ENCODE data around the gene DCX. TPM values are rescaled to one million over a fixed set of nuclear protein-coding genes. Genes with fewer than 3 reads are reported as not detected.

The DCX gene
- total RNA-seq, 1 experiment from 2014 or later: not detected

DNA sequence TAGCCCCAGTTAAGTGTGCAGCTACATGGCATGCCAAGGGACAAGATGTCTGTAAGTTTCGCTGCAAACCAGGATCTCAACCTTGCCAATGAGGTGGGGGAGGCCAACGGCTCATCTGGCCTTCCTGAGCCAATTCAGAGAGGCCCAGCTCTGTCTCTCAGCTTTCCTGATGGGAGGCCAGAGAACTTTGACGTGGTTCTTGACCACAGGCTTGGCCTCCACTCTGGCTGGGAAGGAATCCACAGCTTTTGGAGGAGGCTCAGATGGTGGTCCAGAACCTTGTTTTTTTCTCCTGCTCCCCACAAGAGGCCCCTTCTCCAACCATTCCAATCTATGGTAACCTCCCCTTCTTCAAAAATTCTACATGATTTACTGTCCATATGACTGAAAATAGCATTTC lies 151.5 kb downstream of the DCX start:
- no TSS peak for BruUV-seq (replicated peaks)
- TF ChIP-seq CTCF (conservative IDR thresholded peaks at IDR 0.05) (no peak), EZH2 (IDR thresholded peaks at IDR 0.05; ENCODE audit: low read depth) (no peak)

GRCh38 chrX:111259559-111259958 lies 152.4 kb downstream of the DCX start:
- BruUV-seq (replicated peaks): no TSS peak
- CTCF ChIA-PET: no interaction called here

More for the DNA sequence above, 151.5 kb downstream of the DCX start:
- Histone ChIP-seq H3K27ac (no peak overlapping the region), H3K27me3 (ENCODE audit: insufficient read depth, low read depth) (no peaks in the 10 kb centered on the region), H3K36me3 (ENCODE audit: low read depth) (no peaks in the 10 kb centered on the region), H3F3A (ENCODE audit: insufficient read depth, low read depth) (no peaks in the 10 kb centered on the region), H3K9me2 (ENCODE audit: insufficient read depth) (no peaks in the 10 kb centered on the region), H3K4me3 (no peak overlapping the region), H3K79me2 (ENCODE audit: low read depth) (no peaks in the 10 kb centered on the region), H4K20me1 (ENCODE audit: insufficient read depth) (no peaks in the 10 kb centered on the region), H3K9me3 (ENCODE audit: insufficient read depth, low read depth) (no peaks in the 10 kb centered on the region), H3K4me1 (replicated peaks; ENCODE audit: insufficient read depth) (no peaks in the 10 kb centered on the region), H2AFZ (no peak overlapping the region), H3K4me2 (no peak overlapping the region)
- POLR2A ChIA-PET (ENCODE audit: unreplicated experiment): no interaction called here
- intact Hi-C loops (cut with micrococcal nuclease; ENCODE audit: unreplicated experiment): no loop called here
- CTCF ChIA-PET: no interaction called here
- DNase-seq: no peak

DNA sequence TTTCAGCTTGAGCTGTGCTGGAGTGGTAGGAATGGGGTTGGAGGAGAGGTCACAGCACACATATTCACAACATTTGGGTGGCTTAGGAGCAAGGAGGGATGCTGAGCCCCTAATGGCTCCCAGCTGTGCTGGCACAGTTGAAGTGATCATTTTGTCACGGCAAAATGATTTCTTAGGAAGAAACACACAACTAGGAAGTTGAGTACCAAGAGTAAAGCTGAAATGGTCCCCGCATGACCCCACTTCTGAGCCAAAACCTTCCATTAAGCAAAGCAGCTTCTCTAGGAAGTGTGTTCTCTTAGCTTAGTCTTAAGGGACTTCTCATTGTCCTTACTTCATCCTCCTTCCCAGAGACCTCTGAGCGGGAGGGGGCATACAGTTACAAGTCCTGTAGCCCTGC lies 154.3 kb downstream of the DCX start:
- Histone ChIP-seq H3K4me3 (no peak overlapping the region), H3K27ac (no peak overlapping the region), H3F3A (ENCODE audit: insufficient read depth, low read depth) (no peaks in the 10 kb centered on the region), H3K27me3 (ENCODE audit: insufficient read depth, low read depth) (no peaks in the 10 kb centered on the region), H3K9me2 (ENCODE audit: insufficient read depth) (no peaks in the 10 kb centered on the region), H2AFZ (no peak overlapping the region), H3K36me3 (ENCODE audit: low read depth) (no peaks in the 10 kb centered on the region), H3K79me2 (ENCODE audit: low read depth) (no peaks in the 10 kb centered on the region), H4K20me1 (ENCODE audit: insufficient read depth) (no peaks in the 10 kb centered on the region), H3K4me1 (replicated peaks; ENCODE audit: insufficient read depth) (no peaks in the 10 kb centered on the region), H3K4me2 (no peak overlapping the region), H3K9me3 (ENCODE audit: insufficient read depth, low read depth) (no peaks in the 10 kb centered on the region)
- intact Hi-C loops (cut with micrococcal nuclease; ENCODE audit: unreplicated experiment): no loop called here
- TF ChIP-seq CTCF (conservative IDR thresholded peaks at IDR 0.05): no peak
- DNase-seq: no peak
- BruUV-seq (replicated peaks): no TSS peak
- CTCF ChIA-PET: no interaction called here
- POLR2A ChIA-PET (ENCODE audit: unreplicated experiment): no interaction called here

More at GRCh38 chrX:111259559-111259958, 152.4 kb downstream of the DCX start:
- Histone ChIP-seq H3K27ac (no peak overlapping the region), H3K9me2 (ENCODE audit: insufficient read depth) (no peaks in the 10 kb centered on the region), H3K4me2 (no peak overlapping the region), H3F3A (ENCODE audit: insufficient read depth, low read depth) (no peaks in the 10 kb centered on the region), H3K27me3 (ENCODE audit: insufficient read depth, low read depth) (no peaks in the 10 kb centered on the region), H3K36me3 (ENCODE audit: low read depth) (no peaks in the 10 kb centered on the region), H4K20me1 (ENCODE audit: insufficient read depth) (no peaks in the 10 kb centered on the region), H3K9me3 (ENCODE audit: insufficient read depth, low read depth) (no peaks in the 10 kb centered on the region), H2AFZ (no peak overlapping the region), H3K79me2 (ENCODE audit: low read depth) (no peaks in the 10 kb centered on the region), H3K4me1 (replicated peaks; ENCODE audit: insufficient read depth) (no peaks in the 10 kb centered on the region), H3K4me3 (no peak overlapping the region)
- POLR2A ChIA-PET (ENCODE audit: unreplicated experiment): no interaction called here
- intact Hi-C loops (cut with micrococcal nuclease; ENCODE audit: unreplicated experiment): no loop called here
- TF ChIP-seq EZH2 (IDR thresholded peaks at IDR 0.05; ENCODE audit: low read depth) (no peak), CTCF (conservative IDR thresholded peaks at IDR 0.05) (no peak)
- DNase-seq: no peak
